Astrocyte of the spinal cord (primary cell): ENCODE data around the gene C12orf75.

Experiments used
- DNase-seq: peaks from one replicate; pipeline ENCODE4 v3.0.0; 2011; ENCODE audit warnings: low read depth, low spot score
- H3K4me3 ChIP-seq: 2 replicates; pipeline ENCODE4 v1.5.1; 2011; ENCODE audit warnings: low read depth, mild to moderate bottlenecking, low read length, moderate library complexity
- in situ Hi-C: cut with HindIII; loops from 2 replicates; pipeline ENCODE4 v1.10.0; 2017; ENCODE audit warnings: low sequenced_read_pairs
- TF ChIP-seq, protein P1 (sequence below): IDR thresholded peaks from 2 replicates; pipeline ENCODE4 v1.5.1; 2012; ENCODE audit warnings: low read depth, mild to moderate bottlenecking, low read length, inconsistent platforms

Gene C12orf75

DNA sequence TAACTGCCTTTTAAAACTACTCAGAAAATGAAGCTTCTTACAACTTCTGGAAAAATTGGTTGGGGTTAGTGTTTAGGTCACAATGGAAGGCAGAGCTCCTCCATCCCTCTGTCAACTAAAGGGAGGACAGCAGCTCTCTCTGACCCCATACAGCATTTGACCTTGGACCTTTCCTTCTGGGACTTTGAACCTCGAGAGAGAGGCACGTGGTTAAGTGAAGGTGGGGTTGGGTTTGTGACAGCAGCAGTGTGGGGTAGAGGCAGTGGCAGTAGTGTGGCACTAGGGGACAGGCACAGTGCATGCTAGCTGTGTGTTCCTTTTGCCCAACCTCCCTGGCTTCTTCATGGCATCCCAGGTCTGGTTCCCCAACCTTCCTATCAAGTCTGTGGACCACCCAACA is 9.4 kb upstream of the C12orf75 start:
- no peak overlapping the region for H3K4me3 ChIP-seq
- TF ChIP-seq, protein P1, sequence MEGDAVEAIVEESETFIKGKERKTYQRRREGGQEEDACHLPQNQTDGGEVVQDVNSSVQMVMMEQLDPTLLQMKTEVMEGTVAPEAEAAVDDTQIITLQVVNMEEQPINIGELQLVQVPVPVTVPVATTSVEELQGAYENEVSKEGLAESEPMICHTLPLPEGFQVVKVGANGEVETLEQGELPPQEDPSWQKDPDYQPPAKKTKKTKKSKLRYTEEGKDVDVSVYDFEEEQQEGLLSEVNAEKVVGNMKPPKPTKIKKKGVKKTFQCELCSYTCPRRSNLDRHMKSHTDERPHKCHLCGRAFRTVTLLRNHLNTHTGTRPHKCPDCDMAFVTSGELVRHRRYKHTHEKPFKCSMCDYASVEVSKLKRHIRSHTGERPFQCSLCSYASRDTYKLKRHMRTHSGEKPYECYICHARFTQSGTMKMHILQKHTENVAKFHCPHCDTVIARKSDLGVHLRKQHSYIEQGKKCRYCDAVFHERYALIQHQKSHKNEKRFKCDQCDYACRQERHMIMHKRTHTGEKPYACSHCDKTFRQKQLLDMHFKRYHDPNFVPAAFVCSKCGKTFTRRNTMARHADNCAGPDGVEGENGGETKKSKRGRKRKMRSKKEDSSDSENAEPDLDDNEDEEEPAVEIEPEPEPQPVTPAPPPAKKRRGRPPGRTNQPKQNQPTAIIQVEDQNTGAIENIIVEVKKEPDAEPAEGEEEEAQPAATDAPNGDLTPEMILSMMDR = no peak
- in situ Hi-C loops = no loop called here
- DNase-seq = no peak

DNA sequence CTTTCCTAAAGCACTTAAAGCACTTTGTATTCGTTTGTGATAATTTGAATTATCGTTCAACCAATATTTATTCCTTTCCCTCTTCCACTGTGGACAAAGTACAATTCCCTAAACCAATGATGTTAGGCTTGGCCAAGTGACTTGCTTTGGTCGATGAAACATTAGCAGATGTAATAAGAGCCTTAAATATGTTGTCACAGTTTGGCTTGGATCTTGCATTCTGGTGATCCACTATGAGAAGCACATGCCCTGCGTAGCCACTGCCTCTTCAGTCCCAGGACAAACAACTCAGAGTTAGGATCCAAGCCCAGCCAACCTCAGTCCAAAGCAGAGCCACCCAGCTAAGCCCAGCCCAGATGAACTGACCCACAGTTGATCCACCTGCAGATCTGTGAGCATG is 8.4 kb upstream of the C12orf75 start:
- no peak for DNase-seq
- TF ChIP-seq, protein P1 = no peak
- in situ Hi-C loops = no loop called here
- no peak overlapping the region for H3K4me3 ChIP-seq

DNA sequence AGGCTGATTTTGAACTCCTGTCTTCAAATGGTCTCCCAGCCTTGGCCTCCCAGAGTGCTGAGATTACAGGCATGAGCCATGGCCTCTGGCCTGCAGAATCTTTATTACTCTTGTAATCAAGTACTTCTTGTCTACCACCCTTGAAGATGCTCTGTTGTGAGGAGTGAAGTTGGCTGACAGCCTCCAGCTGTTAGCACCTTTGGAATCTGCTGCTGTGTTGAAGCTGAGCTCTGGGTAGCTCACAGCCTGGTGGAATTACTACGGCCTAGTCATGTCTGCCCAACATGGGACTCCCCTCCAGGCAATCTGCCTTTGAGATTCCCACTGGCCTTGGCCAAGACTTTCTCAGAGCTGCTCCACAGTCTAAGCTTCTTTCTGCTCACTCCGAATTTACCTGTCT is 5.8 kb upstream of the C12orf75 start:
- H3K4me3 ChIP-seq = no peak overlapping the region
- TF ChIP-seq, protein P1 = no peak
- in situ Hi-C loops = no loop called here
- DNase-seq = no peak

DNA sequence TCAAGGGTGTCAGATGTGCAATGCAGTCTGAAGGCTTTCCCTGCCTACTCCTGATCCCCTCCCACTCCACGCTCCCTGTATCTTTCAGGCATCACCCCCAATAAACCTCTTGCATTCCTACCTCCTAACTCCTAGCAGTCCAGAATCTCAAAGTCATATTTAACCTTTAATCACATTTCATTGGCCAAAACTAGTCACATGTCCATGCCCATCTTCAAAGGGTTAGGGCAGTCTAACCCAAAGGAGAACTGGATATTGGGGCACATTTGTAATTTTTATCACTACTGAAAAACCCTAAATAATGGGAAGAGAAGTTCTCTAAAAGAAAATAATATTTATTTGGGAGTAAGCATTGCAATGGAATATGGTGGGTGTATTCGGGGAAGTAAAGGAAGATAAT is 5.4 kb upstream of the C12orf75 start:
- H3K4me3 ChIP-seq = no peak overlapping the region
- in situ Hi-C loops = no loop called here
- TF ChIP-seq, protein P1 = no peak
- no peak for DNase-seq

DNA sequence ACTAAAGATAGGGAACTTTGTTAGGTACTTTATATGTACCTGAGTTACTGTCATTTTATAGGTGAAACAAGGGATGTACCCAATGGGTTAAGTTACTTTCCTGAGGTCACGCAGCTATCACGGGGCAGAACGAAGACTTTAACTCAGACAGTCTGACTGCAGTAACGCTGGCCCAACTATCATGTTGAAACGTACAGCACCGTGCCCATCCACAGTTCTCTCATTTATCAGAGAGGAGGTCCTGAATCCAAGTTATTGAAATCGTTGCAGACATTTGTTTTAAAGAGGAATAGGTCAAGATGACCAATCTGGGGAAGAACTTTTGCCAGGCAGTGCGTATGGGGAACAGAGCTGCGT is 587 bp upstream of the C12orf75 start:
- in situ Hi-C loops = no loop called here
- DNase-seq = no peak
- H3K4me3 ChIP-seq = peak overlapping the region; percentile 41
- TF ChIP-seq, protein P1 = no peak

DNA sequence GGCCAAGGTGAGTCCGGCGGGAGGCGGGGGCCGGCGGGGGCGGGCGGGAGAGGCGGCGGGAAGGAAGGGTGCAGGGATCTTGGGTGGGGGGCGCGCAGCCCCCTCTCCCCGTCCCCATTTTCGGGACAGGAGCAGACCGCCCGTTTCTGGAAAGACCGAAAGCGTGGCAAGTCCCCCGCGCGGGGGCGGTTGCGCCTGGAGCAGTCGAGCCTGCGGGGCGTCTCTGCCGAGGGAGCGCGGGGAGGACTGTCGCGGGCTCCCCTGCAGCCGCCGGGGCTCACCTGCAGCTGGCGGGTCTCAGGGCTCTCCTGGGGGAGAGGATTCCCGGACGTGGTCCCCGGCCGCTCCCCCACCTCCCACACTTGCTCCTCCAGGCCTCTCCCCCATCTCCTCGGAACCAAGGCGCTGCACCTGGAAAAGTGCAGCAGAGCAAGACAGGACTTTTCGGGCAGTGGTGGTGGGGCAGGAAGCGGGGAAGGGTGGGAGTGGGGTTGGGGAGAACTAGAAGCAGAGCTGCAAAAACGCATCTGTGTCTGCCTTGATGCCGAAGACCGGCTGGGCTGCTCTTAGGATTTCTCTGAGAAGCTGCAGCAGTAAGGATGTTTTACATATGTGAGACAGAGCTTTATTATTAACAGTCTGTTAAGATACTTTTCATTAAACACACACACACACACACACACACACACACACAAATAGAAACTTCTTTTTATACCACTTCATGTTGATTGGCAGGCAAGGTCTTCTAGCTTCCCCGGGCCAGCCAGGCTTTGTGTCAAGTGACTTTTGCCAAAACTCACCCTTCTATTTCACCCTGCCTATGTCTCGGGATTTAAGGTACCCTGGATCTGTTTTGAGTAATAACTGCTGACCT is 677 bp downstream of the C12orf75 start:
- DNase-seq = peak; percentile 34
- in situ Hi-C loops = no loop called here
- TF ChIP-seq, protein P1 = no peak
- H3K4me3 ChIP-seq = peak overlapping the region; percentile 69
